Keratinocyte (primary cell): Measurements from ENCODE around the gene TFPI.

Experiments used
- CTCF ChIP-seq, 3 experiments: IDR thresholded peaks in 1 of 3; conservative IDR thresholded peaks in 1 of 3; optimal IDR thresholded peaks in 1 of 3; 2 replicates in 2 of 3; 3 replicates in 1 of 3; pipeline versions ENCODE3 to v1.5.1; 2011; ENCODE audit warnings: low read length in 3 of 3, mild to moderate bottlenecking in 3 of 3, moderate library complexity in 2 of 3, control low read depth in 1 of 3, inconsistent platforms in 1 of 3; ENCODE audit not compliant: insufficient read depth in 2 of 3; ENCODE audit errors: extremely low read depth in 1 of 3
- EZH2 ChIP-seq: IDR thresholded peaks from one replicate; pipeline ENCODE4 v1.6.1; 2012; ENCODE audit warnings: inconsistent platforms, mild to moderate bottlenecking, low read length, moderate library complexity

- TF ChIP-seq CTCF (optimal IDR thresholded peaks at IDR 0.05 in 1 of 3, IDR thresholded peaks at IDR 0.05 in 1 of 3, conservative IDR thresholded peaks at IDR 0.05 in 1 of 3; ENCODE audit: extremely low read depth in 1 of 3, insufficient read depth in 2 of 3, low read length in 3 of 3) = no peak
- TF ChIP-seq EZH2 = no peak
Measured at GRCh38 chr2:187434342-187434785, 119.9 kb downstream of the TFPI start.
